Measurements from ENCODE around the gene RASSF5.
A peak's percentile ranks its signal among the peaks of the same experiment; 100 is the strongest.

RASSF5 gene, protein sequence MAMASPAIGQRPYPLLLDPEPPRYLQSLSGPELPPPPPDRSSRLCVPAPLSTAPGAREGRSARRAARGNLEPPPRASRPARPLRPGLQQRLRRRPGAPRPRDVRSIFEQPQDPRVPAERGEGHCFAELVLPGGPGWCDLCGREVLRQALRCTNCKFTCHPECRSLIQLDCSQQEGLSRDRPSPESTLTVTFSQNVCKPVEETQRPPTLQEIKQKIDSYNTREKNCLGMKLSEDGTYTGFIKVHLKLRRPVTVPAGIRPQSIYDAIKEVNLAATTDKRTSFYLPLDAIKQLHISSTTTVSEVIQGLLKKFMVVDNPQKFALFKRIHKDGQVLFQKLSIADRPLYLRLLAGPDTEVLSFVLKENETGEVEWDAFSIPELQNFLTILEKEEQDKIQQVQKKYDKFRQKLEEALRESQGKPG

DNA sequence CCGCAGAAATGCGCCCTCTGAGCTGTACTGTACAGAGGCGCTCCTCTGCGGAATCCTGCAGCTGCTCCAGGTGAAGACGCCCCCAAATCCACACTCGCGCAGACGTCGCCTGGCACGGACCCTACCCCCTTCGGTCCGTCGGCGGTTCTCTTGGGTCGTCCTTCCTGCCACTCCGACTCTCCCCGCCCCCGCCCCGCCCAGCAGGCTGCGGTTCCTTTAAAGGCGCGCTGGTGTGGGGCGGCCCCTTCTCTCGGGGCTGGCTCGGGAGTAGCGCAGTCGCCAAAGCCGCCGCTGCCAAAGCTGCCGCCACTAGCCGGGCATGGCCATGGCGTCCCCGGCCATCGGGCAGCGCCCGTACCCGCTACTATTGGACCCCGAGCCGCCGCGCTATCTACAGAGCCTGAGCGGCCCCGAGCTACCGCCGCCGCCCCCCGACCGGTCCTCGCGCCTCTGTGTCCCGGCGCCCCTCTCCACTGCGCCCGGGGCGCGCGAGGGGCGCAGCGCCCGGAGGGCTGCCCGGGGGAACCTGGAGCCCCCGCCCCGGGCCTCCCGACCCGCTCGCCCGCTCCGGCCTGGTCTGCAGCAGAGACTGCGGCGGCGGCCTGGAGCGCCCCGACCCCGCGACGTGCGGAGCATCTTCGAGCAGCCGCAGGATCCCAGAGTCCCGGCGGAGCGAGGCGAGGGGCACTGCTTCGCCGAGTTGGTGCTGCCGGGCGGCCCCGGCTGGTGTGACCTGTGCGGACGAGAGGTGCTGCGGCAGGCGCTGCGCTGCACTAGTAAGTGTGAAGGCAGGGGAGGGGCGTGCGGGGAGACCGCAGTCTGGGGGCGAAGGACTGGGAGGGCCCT, at the start of gene RASSF5:
Gene RASSF5 (plus strand): TSS at position 248 of the 846 bp plus-strand sequence. CDS start 72 bp downstream, at position 320.
- DNase-seq, result peak; percentile 83

DNA sequence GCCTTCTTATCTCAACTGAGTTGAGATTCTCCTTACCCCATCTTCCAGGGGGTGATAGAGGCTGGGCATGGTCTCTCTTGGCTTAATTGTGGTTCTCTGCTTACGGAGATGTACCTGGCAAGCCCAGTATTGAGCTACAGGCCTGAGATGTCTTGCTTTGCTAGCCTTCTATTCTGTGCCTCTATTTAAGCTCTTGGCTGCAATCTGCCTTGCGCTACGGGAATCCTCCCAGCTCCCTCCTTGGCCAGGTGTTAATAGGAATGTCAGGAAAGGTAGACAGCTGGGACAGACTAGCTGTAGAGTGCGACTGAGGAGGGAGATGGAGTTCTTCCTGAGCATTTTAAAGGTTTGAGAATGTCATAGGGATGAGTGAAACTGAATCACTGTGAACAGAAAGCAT, 47.6 kb upstream of the RASSF5 start:
- DNase-seq, result no peak

DNA sequence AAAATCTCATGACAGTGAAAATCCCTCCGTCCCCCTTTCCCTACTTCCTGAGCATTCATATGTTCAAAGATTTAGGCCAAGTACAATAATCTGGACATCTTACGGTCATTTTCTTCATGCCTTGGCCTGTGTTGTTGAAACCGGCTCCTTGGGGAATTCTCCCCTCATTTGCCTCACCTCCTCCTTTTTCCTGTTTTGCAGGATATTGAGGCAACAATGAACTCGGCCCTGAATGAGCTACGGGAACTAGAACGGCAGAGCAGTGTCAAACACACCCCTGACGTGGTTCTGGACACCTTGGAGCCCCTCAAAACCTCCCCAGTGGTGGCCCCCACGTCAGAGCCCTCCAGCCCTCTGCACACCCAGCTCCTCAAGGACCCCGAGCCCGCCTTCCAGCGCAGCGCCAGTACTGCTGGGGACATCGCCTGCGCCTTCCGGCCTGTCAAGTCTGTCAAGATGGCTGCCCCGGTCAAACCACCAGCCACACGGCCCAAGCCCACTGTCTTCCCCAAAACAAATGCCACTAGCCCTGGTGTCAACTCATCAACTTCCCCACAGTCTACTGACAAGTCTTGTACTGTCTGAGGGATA, 46.4 kb upstream of the RASSF5 start:
- no peak for DNase-seq

DNA sequence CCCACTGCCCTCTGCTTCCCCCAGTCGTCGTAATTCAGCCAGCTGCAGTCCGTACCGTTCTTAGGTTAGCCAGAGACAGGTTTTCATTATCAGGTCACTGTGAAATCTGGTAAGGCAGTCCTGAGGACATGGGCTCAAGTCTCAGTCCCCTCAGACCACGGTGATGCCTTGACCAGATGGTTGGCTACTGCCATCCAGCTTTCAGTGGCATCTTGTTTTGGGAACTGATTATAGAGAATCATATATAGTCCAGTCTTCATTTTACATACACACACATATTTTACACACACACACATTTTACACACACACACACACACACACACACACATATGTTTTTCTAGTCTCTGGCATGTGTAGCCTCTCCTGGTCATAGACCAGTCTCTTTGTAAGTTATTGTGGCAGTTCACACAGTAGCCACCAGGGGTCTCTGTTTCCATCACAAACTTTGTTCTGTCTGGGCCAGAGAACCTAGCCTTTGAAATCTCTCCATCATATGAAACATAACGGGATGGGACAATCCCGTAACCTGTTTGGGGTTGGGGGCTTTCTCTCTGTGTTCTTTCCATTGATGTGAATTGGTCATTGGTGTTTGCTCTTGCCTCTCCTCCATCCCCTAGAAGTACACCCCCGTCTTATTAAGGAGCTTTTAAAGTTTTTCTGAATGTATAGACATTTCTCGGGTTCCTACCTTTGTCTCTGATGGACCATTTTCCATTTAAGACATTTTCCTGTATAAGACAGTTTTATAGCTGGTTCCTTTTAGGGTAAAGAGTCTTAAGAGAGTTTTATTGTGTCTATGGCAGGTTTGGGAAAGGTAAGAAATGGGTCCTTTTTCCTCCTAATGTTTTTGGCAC, 45.5 kb upstream of the RASSF5 start:
- DNase-seq, result peak; percentile 76

DNA sequence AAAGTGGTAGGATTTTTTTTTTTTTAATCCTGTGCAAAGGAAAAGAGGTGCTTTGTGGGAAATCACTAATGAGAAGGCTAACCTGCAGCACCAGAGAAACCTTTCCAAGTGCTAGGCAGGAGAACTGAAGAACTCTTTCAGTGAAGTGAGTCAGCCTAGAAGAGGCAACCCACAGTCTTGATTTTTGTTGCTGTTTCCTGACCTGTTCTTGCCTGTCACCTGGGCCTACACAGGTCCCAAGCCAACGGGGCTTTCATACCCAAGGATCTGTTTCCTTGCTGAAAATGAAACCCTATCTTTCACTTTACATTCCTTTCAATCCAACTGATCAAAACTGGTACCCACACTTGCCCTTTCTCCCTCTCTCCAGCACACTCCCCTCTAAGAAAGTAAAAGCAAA, 44.2 kb upstream of the RASSF5 start:
- no peak for DNase-seq

DNA sequence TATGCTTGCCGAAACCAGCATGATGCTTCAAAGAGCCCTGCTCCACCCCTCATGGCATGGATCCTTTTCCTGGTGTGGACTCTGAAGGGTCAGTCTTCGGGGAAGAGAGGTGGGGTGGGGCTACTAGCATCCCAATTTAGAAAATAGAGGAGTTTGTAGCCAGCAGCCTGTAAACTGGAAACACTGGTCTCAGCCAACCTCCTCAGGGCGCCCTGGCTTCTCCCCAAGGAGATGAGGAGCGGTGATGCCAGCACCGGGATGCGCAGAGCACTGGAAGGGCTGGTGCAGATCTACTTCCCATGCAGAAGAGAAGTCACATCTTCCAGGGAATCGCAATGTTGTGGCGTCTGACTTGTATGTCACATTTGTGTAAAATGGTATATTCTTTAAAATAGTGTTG, 43.4 kb upstream of the RASSF5 start:
- DNase-seq, result no peak

DNA sequence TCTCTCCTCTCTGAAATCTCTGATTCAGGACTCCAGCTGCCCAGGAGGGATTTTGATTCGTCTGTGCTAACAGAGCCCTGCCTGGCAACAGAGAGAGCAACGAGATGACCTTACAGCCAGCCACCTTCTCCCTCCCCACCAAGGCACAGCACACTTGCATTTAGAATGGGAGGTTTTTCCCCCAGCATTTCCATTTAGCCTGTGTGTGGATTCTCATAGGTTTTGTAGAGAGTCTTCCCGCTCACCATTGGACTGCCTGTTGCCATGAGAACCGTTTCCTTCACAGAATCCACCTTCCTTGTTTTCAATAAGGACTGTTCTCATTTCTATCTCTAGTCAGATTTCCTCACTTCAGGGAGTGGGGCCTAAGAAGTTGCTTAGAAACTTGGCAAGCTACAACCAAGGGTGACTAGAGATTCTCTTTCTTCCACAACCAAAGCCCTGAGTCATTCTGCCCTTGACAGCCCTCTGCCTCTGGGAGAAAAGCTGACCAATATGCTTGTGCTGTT, 42.8 kb upstream of the RASSF5 start:
- no peak for DNase-seq

DNA sequence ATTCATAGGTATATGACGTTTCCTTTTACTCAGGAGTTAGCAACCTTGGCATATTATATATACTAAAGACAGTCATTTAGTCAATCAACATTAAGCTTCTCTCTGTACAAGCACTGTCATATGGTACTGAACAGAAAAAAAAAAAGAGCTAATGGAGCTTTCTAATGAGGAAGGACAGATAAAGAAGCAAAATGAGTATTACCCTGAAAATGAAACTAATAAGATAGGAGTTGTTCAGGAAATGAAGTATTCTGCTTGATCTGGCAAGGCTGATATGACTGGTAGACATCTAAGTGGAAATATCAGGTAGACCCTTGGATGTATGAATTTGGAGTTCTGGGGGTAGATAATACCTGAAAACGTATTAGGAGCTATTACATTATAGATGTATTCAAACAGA, 41.4 kb upstream of the RASSF5 start:
- DNase-seq, result no peak

DNA sequence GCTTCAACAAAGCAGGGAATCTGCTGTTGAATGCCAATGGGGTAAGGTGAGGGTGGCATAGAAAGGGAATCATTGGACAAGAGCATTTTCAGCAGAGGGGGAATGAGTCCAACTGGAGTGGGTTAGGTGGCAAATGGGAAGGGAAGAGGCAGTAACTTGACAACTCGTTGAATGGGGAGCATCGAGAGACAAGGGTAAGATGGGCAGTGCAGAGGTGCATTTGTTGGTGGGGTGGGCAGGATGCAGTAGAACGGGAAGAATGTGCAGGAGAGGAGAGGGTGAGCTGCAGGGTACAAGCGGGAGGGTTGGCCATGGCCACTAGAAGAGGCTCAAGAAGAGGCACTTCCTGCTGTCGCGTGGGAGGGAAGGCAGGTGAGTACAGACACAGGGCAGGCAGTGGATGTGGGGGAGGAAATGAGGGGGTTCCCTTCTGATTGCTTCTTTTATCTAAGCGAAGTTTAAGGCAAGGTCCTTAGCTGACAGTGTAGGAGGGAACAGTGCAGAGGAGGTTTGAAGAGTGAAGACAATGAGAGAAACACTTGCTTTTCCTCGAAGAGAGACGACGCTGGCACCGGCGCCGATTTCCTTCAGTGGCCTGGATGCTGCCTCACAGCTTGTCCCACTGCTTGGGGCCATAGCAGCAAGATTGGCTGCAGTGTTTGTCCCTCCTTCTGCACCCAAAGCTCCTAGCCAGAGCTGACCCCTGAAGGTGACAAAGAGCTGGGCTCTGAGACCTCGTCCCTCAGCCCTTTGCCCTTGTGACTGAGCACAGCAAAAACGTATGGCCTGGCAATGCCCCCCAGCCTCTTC, 40.3 kb upstream of the RASSF5 start:
- no peak for DNase-seq

DNA sequence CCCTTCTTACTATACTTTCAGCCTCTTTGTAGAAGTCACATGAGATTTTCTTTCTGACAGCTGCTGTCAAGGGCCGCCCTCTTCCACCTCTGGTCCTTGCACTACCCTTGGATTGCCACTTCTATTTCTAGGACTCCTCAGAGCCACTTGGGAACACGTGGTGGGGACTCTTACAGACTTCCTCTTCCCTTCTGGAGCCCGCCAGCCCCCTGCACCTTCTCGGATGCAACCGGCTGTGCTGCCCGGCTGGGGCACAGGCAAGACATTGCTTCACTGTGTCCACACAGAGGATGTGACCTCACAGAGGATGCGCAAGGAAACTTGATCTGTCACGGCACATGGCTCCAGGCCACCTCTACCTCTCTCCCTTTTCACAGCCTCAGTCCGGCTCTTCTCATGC, 39.4 kb upstream of the RASSF5 start:
- DNase-seq, result no peak

DNA sequence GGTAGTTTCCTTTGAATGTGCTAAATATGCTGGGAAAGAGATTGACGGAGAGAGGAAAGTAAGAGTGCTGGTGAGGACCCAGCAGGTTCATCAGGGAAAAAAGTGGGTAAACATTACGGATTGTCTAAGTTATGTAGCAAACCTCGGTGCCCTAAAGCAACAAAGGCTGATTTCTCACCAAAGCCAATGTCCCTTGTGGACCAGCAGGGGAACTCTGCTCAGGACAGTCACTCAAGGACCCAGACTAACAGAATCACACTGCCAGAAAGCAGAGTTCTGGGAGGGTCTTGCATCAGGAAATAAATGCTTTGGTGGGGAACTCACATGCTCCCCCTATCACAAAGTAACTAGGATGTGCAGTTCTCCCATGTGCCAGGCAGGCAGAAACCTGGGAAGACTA, 38.8 kb upstream of the RASSF5 start:
- no peak for DNase-seq

DNA sequence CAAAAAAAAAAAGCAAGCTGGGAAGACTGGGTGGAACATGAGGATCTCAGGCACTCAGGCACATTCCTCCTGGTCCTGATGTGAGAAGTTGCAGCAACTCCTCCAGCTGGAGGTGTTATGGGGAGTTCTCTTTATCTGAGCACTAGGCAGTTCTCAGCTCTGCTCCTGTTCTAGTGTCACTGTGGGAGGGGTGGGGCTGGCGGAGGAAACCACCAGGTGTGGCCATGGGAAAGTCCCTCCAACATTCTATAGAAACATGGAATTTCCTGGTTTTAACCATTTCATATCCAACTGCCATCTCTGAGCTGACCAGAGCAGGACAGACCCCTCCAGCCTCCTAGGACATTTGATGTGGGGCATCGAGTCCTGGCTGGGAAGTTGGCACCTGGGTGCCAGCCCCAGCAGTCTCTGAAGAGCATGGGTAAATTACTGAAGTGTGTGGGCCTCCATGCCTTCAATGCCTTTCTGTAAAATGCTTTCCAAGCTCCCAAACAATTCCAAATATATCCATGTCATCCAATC, 37.9 kb upstream of the RASSF5 start:
- no peak for DNase-seq

DNA sequence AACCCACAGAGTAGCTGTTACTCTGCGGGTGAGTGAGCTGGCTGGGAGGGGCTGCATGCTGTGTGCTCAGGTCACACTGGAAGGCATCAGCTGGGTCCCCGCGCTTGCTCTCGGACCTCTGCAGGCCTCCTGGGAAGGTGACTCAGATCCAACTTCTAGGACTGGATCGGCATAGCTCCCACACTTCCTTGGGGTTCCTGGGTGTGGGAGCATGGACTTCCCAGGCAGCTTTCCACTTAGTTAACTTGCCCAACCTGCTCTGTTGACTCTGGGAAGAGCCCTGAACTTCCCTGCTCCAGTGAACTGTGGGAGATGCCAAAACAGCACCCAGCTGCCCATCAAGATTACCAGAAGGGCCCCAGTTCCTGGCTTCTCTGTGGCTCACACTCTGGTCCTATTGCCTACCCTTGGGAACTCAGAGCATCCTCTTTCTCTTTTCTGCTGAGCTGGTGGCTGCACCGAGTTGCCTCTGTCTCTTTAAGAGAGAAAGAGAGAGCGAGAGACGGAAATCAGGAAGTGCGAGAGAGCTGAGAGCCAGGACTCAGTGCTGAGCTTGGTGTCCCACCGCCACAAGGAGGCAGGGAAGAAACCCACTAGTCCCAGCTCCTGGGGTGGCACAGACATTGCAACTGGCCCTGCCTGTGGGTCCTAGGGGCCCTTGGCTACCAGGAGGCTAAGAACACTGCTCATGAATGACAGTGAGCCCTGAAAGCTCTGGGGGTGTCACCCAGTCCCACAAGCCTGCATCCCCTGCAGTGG, 37.2 kb upstream of the RASSF5 start, which contains the start of gene IKBKE:
Gene IKBKE (plus strand): TSS at position 544 of the 759 bp plus-strand sequence. CDS start 2,752 bp downstream, outside the sequence.
- peak; percentile 69 for DNase-seq

DNA sequence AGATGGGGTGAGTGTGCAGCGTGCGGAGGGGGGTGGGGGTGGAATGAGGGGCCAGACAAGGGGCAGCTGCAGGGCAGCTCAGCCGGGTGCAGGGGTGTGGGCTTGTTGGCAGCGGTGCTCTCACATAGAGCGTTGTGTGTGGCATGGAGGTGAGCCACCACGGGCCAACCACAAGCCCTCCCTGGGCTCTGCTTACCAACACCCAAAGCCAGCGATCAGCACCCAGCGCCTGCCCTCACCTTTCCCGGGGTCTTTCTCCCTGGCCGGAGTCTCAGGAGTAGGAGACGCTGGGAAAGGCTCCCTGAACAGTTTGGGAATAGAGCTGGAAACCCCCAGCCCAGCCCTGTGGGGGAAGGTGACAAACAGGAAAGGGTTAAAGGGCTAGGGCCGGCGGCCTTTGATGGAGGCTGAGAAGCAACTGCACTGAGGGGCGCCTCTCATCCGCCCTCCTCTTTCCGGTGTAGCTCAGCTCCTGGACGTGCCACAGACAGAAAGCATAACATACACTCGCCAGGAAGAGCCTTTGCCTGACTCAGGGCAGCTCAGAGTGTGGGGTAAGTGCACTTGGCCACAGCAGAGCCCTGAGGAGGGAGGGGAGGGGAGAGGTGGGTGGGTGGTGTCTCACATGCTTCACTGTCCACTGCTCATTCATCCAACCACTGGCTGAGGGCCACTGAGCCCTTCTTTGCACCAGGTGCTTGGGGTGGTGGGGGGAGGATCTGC, 36.5 kb upstream of the RASSF5 start:
- no peak for DNase-seq

DNA sequence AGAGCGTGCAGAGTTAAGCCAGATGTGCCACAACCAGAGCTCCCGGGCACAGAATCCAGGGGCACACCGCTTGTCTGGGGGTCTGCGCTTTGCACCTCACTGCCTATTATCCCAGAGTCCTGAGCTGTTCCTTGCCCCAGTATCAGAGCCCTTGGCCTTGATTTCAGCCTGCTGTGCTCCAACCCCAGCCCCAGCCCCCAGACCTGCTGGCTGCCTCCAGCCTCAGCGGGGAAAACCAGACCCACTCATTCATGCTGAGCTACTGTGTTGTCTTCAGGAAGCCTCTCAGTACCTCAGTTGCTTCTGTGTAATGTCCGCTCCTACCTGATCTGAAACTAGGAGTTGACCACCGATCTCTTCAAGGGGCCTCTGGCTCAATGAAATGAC, 35.9 kb upstream of the RASSF5 start:
- no peak for DNase-seq

DNA sequence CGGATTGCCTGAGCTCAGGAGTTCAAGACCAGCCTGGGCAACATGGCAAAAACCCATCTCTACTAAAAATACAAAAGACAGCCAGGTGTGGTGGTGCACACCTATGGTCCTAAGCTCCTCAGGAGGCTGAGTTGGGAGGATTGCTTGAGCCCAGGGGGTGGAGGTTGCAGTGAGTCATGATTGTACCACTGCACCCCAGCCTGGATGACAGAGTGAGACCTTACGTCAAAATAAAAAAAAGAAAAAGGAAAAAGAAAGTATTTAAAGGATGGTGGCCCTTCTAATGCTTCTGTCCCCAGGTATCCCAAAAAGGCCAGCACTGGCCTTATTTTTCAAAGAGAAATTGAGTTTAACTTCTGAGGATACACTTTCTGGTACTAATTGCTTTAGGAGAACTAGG, 35.3 kb upstream of the RASSF5 start:
- DNase-seq, result no peak

DNA sequence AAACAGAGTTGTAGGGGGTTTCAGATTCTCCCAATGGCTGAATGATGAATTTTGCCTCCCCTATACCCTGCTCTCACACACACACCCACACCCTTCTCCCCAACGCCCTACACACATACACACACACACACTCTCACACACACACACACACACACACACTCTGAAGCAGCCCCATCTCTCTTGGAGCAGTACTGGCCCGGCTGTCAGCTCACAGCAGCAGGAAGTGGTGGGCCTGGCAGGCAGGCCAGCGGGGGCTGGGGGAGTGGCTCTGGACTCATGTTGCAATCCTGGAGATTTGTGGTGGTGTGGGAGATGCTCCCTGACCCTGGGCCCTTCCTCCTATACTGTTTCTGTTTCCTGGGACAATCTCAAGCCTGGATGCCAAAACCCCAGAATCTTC, 34.9 kb upstream of the RASSF5 start:
- no peak for DNase-seq

DNA sequence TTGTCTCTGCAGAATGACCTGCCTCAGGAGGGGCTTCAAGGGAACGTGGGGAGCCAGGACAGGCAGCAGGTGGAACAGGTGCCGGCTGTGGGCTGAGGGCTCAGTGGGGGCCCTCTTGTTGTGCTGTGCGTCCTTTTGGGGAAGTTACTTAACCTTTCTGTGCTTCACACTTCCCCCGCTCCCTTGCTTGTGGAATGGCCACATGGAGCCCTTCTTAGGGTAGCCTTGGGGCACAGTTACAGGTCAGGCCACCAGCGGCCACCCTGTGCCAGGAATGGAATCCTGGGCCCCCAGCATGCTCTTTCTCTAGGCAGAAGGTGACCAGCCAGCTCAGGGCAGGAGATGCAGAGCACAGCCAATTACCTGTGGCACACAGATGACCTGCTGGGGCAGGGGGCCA, 34.4 kb upstream of the RASSF5 start:
- DNase-seq, result no peak

DNA sequence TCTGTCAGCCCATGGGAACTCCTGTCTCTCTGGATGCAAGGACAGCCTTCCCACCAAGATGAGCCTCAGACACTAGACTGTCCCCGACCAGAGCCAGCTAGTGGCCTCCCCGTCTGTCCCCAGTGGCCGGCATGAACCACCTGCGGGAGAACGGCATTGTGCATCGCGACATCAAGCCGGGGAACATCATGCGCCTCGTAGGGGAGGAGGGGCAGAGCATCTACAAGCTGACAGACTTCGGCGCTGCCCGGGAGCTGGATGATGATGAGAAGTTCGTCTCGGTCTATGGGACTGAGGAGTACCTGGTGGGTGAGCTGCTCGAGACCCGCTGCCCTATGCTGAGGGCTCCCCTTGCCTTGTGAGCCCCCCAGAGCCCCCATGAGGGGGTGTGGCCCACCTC, 31.3 kb upstream of the RASSF5 start:
- DNase-seq, result no peak

DNA sequence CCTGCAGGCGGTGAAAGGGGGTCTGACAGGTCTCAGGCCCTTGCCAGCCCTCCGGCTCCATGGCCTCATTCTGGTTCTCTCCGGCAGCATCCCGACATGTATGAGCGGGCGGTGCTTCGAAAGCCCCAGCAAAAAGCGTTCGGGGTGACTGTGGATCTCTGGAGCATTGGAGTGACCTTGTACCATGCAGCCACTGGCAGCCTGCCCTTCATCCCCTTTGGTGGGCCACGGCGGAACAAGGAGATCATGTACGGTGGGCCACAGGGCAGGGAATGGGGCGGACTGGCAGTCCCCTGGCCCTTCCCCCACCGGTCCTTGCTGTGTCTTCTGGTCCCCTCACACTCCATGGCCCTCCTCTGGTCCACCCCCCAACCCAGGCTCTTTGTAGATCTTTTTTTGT, 30.7 kb upstream of the RASSF5 start:
- no peak for DNase-seq
